HepG2 (cell line): ENCODE data around the gene SMARCA4. TPM values are rescaled to one million over a fixed set of nuclear protein-coding genes. Genes with fewer than 3 reads are reported as not detected.

Experiments
- ATAC-seq: fragments of 200-7000 bp; cut with Tn5 transposase; 3 replicates; pipeline ENCODE4 v1.9.1; 2020; ENCODE audit warnings: mild to moderate bottlenecking, moderate library complexity
- BruUV-seq: library from RNA; stranded (reverse); fragments of 400-500 nt; replicated peaks from 2 replicates; lab custom pipeline; 2021; lab: Mats Ljungman, UMichigan
- CTCF ChIA-PET: fragments of 300-600 bp; formaldehyde crosslinking; extraction: SDS; loops from one replicate; lab custom pipeline; 2021; ENCODE audit warnings: low total read pairs, inconsistent platforms, low intra/inter-chr PET ratio; lab: Yijun Ruan, JAX
- POLR2A ChIA-PET: fragments of 350-600 bp; sonication (Branson Sonifier 250); formaldehyde crosslinking; loops from one replicate; lab custom pipeline; 2020; ENCODE audit warnings: antibody characterized with exemption, inconsistent platforms; lab: Yijun Ruan, JAX
- DNase-seq: peaks from one replicate; pipeline ENCODE4 v3.0.0-alpha.2; 2015; ENCODE audit warnings: low spot score
- FAIRE-seq: peaks from 3 replicates; lab custom pipeline; 2011; peaks lifted over from hg19 to GRCh38; lab: Jason Lieb, UNC
- H2AFZ ChIP-seq: one replicate; pipeline ENCODE4 v1.6.1; 2011; ENCODE audit warnings: low read length, inconsistent platforms
- H3K27ac ChIP-seq: fragments of 300-600 bp; 3 replicates; pipeline ENCODE4 v1.8.0; 2011; ENCODE audit warnings: mixed run types, mild to moderate bottlenecking, mixed read lengths, low read length, inconsistent platforms; ENCODE audit not compliant: insufficient read depth; ENCODE audit errors: extremely low read length
- H3K27me3 ChIP-seq, 2 experiments: fragments of 200-600 bp in 1 of 2; 2 replicates in 1 of 2; 3 replicates in 1 of 2; pipeline versions ENCODE4 v1.6.0 to v1.8.0; 2011; ENCODE audit warnings: low read length in 2 of 2, mild to moderate bottlenecking in 2 of 2, moderate library complexity in 2 of 2, inconsistent platforms in 1 of 2; ENCODE audit not compliant: insufficient read depth in 2 of 2, control insufficient read depth in 1 of 2
- H3K36me3 ChIP-seq, 2 experiments: fragments of 200-600 bp in 1 of 2; replicated peaks in 1 of 2; 2 replicates in 1 of 2; 3 replicates in 1 of 2; pipeline versions ENCODE4 v1.5.1 to v1.8.0; 2011; ENCODE audit warnings: low read length in 2 of 2, inconsistent platforms in 1 of 2; ENCODE audit not compliant: insufficient read depth in 2 of 2, control insufficient read depth in 1 of 2
- H3K4me1 ChIP-seq: 2 replicates; pipeline ENCODE4 v1.5.1; 2012; ENCODE audit warnings: low read length, inconsistent platforms; ENCODE audit not compliant: insufficient read depth
- H3K4me2 ChIP-seq: 2 replicates; pipeline ENCODE4 v1.6.0; 2011; ENCODE audit warnings: low read depth, low read length, inconsistent platforms
- H3K4me3 ChIP-seq, 3 experiments: fragments of 200-600 bp in 1 of 3; sonication (generic), shearing (Covaris generic) in 1 of 3; replicated peaks in 1 of 3; 2 replicates each; pipeline ENCODE4 v1.5.1; 2011 to 2016; ENCODE audit warnings: low read length in 3 of 3, inconsistent platforms in 2 of 3, low read depth in 2 of 3, mild to moderate bottlenecking in 2 of 3, control low read depth in 1 of 3, mixed read lengths in 1 of 3; ENCODE audit not compliant: insufficient read depth in 1 of 3
- H3K79me2 ChIP-seq: one replicate; pipeline ENCODE4 v1.6.1; 2011; ENCODE audit warnings: low read length, inconsistent platforms; ENCODE audit not compliant: insufficient read depth
- H3K9ac ChIP-seq: 2 replicates; pipeline ENCODE4 v1.6.0; 2011; ENCODE audit warnings: mild to moderate bottlenecking, low read depth, low read length, inconsistent platforms; ENCODE audit not compliant: insufficient read depth
- H3K9me3 ChIP-seq: 2 replicates; pipeline ENCODE4 v1.5.1; 2012; ENCODE audit warnings: mild to moderate bottlenecking, low read length
- H4K20me1 ChIP-seq: 2 replicates; pipeline ENCODE4 v1.6.0; 2011; ENCODE audit warnings: inconsistent platforms, mild to moderate bottlenecking, low read length, moderate library complexity; ENCODE audit not compliant: insufficient read depth
- MAF1 ChIP-seq: sonication (generic); formaldehyde crosslinking; IDR thresholded peaks from 2 replicates; pipeline ENCODE4 v1.5.0; 2020; ENCODE audit warnings: missing genetic modification reagents, borderline replicate concordance
- NKX3-1 ChIP-seq: sonication (generic); formaldehyde crosslinking; IDR thresholded peaks from 2 replicates; pipeline ENCODE4 v1.5.0; 2020; ENCODE audit warnings: missing genetic modification reagents
- RBM22 ChIP-seq: fragments of 200-400 bp; formaldehyde crosslinking; optimal IDR thresholded peaks from 2 replicates; pipeline ENCODE3; 2017; ENCODE audit warnings: mild to moderate bottlenecking, low read length, moderate library complexity
- ZBTB14 ChIP-seq: sonication (generic); formaldehyde crosslinking; IDR thresholded peaks from 2 replicates; pipeline ENCODE4 v1.4.0; 2020; ENCODE audit warnings: missing genetic modification reagents
- ZNF276 ChIP-seq: sonication (generic); formaldehyde crosslinking; IDR thresholded peaks from 2 replicates; pipeline ENCODE4 v1.4.0; 2020; ENCODE audit warnings: mild to moderate bottlenecking, low read depth, missing genetic modification reagents
- ZNF619 ChIP-seq: sonication (generic); formaldehyde crosslinking; IDR thresholded peaks from 2 replicates; pipeline ENCODE4 v1.4.0; 2020; ENCODE audit warnings: mild to moderate bottlenecking, missing genetic modification reagents
- WGBS: methylation state at CpG from one replicate; pipeline ENCODE4 v1.1.6; 2017; ENCODE audit warnings: low lambda C conversion rate; 5-methylcytosine and 5-hydroxymethylcytosine counted together
- in situ Hi-C: cut with HindIII; loops from 2 replicates; pipeline ENCODE4 v1.10.0; 2017; ENCODE audit warnings: low pct_unique_long_range_greater_than_20kb; ENCODE audit not compliant: extremely low pct_ligation_motif_present
- intact Hi-C: fragments of 100-400 bp; cut with micrococcal nuclease; formaldehyde crosslinking; loops from one replicate; pipeline ENCODE4 v1.10.0; 2022; ENCODE audit not compliant: unreplicated experiment
- polyA plus RNA-seq, 8 experiments: library from polyadenylated mRNA; depleted of rRNA in 3 of 8; stranded (reverse) in 7 of 8; unstranded in 1 of 8; fragments of >200 nt; fragmentation: Illumina TruSeq in 4 of 8; extraction: Trizol in 4 of 8; gene quantifications; 2 replicates each; pipeline versions ENCODE4 v1.2.1 to v1.2.3, GENCODE V29; 2011 to 2016; ENCODE audit warnings: low read depth in 4 of 8, missing spikeins in 1 of 8, mixed read lengths in 1 of 8; ENCODE audit not compliant: insufficient read depth in 1 of 8
- total RNA-seq, 5 experiments: library from RNA; depleted of rRNA; stranded (reverse); fragments of >200 nt; fragmentation: Illumina TruSeq; extraction: Trizol; gene quantifications; 2 replicates each; pipeline ENCODE4 v1.2.3, GENCODE V29; 2016; ENCODE audit warnings: low read depth in 1 of 5
- TF ChIP-seq, protein P1 (sequence below): IDR thresholded peaks from 2 replicates; pipeline ENCODE4 v1.6.1; 2016; ENCODE audit warnings: missing genetic modification reagents, missing compliant biosample characterization

The SMARCA4 gene
- total and polyA plus RNA-seq, 2 of the 13 experiments (the other 11 are each of a cell fraction or from before 2014, with no cell fraction given), result 25.4 to 45.9 TPM

DNA sequence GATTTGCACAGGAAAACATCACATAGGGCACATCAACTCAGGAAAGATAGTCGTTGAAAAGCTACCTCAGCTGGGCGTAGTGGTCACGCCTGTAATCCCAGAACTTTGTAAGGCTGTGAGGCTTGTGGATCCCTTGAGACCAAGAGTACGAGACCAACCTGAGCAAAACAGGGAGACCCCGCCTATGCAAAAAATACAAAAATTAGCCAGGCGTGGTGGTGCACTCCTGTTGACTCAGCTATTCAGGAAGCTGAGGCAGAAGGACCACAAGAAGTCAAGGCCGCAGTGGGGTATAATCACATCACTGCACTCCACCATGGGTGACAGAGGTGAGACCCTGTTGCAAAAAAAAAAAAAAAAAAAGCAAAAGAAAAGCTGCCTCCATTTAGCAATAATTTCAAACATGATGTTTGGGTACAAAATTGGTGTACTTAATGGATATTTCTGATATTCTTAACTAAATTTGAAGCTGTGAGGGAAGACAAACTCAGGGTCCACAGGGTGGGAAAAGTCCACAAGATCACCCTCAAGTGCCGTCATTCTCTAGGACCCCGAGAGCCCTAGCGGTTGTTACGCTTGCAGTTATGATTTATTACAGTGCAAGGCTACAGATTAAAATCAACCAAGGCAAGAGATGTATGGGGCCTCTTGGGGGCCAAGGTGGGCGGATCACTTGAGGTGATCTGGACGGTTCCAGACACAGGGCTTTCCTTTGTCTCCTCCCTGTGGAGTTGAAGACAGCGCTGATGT lies 86.0 kb downstream of the SMARCA4 start:
- Histone ChIP-seq H3K36me3 (peaks cover 9 to 36% of the 10 kb centered on the region in 2 experiments; a peak in 4 of 5 replicates), H3K79me2 (no peaks in the 10 kb centered on the region), H3K9ac (no peak overlapping the region), H3K27ac (no peak overlapping the region), H3K4me1 (no peaks in the 10 kb centered on the region), H4K20me1 (no peaks in the 10 kb centered on the region), H3K27me3 (no peaks in the 10 kb centered on the region), H3K4me3 (no peak overlapping the region), H3K9me3 (no peaks in the 10 kb centered on the region), H3K4me2 (no peak overlapping the region)
- ChIA-PET CTCF (no interaction called here), POLR2A (no interaction called here)
- FAIRE-seq (no peak), ATAC-seq (no peak), DNase-seq (no peak)
- intact Hi-C loops, result no loop called here
- BruUV-seq, result no TSS peak
- 95% methylated on average over 14 of the region's 14 CpGs for WGBS
- in situ Hi-C loops, result no loop called here
- no peak for TF ChIP-seq NKX3-1 (CRISPR knock-in tag)
- no peak for TF ChIP-seq ZNF619 (CRISPR knock-in tag)
- TF ChIP-seq ZNF276 (CRISPR knock-in tag), result no peak
- no peak for TF ChIP-seq MAF1 (CRISPR knock-in tag)
- TF ChIP-seq RBM22, result no peak
- TF ChIP-seq, protein P1, sequence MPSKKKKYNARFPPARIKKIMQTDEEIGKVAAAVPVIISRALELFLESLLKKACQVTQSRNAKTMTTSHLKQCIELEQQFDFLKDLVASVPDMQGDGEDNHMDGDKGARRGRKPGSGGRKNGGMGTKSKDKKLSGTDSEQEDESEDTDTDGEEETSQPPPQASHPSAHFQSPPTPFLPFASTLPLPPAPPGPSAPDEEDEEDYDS, result no peak
- TF ChIP-seq ZBTB14 (CRISPR knock-in tag), result no peak
- TF ChIP-seq, all 625 proteins: peak for 0
- no peak overlapping the region for H2AFZ ChIP-seq
